Right lobe of liver (tissue), 6 donors: ENCODE data around the gene PLXNA3. TPM values are rescaled to one million over a fixed set of nuclear protein-coding genes. Genes with fewer than 3 reads are reported as not detected.

Experiments used
- ATAC-seq, 4 donors: fragments of 200-7000 bp; cut with Tn5 transposase; one replicate each; pipeline ENCODE4 v1.9.1; 2020; ENCODE audit warnings: mild to moderate bottlenecking in 4 of 4, moderate library complexity in 4 of 4
- DNase-seq, 3 donors: peaks; one replicate each; pipeline ENCODE4 v3.0.0-alpha.2; 2020
- H3K27ac ChIP-seq, 3 donors: fragments of 200-600 bp; one replicate each; pipeline ENCODE4 v1.8.0; 2022
- H3K27me3 ChIP-seq, 2 donors: fragments of 200-600 bp; one replicate each; pipeline ENCODE4 v1.8.0; 2022
- H3K36me3 ChIP-seq, 4 donors: fragments of 200-600 bp; sonication (generic) in 1 of 4; one replicate each; pipeline versions ENCODE4 v1.5.1 to v1.8.0; 2017 to 2022; ENCODE audit warnings: control low read depth in 1 of 4
- H3K4me1 ChIP-seq, 4 donors: fragments of 200-600 bp; sonication (generic) in 1 of 4; one replicate each; pipeline versions ENCODE4 v1.5.1 to v1.8.0; 2017 to 2022; ENCODE audit warnings: control low read depth in 1 of 4
- H3K4me3 ChIP-seq, 3 donors: fragments of 200-600 bp; one replicate each; pipeline ENCODE4 v1.8.0; 2022
- H3K9me3 ChIP-seq, 4 donors: fragments of 200-600 bp; sonication (generic) in 1 of 4; one replicate each; pipeline versions ENCODE4 v1.5.1 to v1.8.0; 2017 to 2022; ENCODE audit warnings: control low read depth in 1 of 4
- CTCF ChIP-seq, 4 donors: fragments of 200-600 bp in 3 of 4; fragments of 450-650 bp in 1 of 4; IDR thresholded peaks; one replicate each; pipeline versions ENCODE4 v1.5.1 to v1.8.0; 2016 to 2022; ENCODE audit warnings: antibody characterized with exemption in 4 of 4, mild to moderate bottlenecking in 2 of 4
- POLR2A ChIP-seq: fragments of 450-650 bp; IDR thresholded peaks from one replicate; pipeline ENCODE4 v1.6.1; 2017; ENCODE audit warnings: antibody characterized with exemption, mild to moderate bottlenecking
- WGBS: methylation state at CpG from one replicate; pipeline ENCODE4 v1.1.6; 2018; ENCODE audit warnings: low coverage, low lambda C conversion rate; ENCODE audit not compliant: insufficient coverage; ENCODE audit errors: missing lambda C conversion rate; 5-methylcytosine and 5-hydroxymethylcytosine counted together
- intact Hi-C, 2 donors: fragments of 100-400 bp; cut with DNase I; formaldehyde crosslinking; loops; one replicate each; pipeline versions ENCODE4 v1.11.2 to v1.14.1; 2022
- microRNA-seq, 2 donors: library from miRNA; unstranded; fragments of <30 nt; microRNA quantifications; one replicate each; pipeline ENCODE4, GENCODE V29; 2019 to 2020
- small RNA-seq, 2 experiments: library from RNA; depleted of rRNA; stranded (forward); fragments of <200 nt; gene quantifications; one replicate each; pipeline ENCODE3, GENCODE V24; 2016
- total RNA-seq, 6 experiments: library from RNA; depleted of rRNA in 2 of 6; stranded (reverse); fragments of >200 nt in 2 of 6; fragmentation: NEBNext Ultra II Directional in 3 of 6; extraction: Animal tissue kit (Norgen Biotek cat#: 25700) in 3 of 6; gene quantifications; one replicate each; pipeline versions ENCODE4 v1.1.0 to v1.2.4, GENCODE V29; 2016 to 2023
- donor health status: DM: no; HTN: yes; CAD: no.
- donor health status: DM: no; HTN: no; CAD: no.
- donor health status: DM: no; HTN: no; CAD: no.
- donor health status: DM: no; HTN: yes; CAD: no.
- donor health status: DM: no; HTN: yes; CAD: no.

PLXNA3 gene
- total RNA-seq, 6 experiments from 2014 or later = 1.3 to 22.8 (median 2.6) TPM

- Histone ChIP-seq H3K4me3 (peak overlapping the region; percentile 23 to 72 (median 39)), H3K9me3 (no peaks in the 10 kb centered on the region), H3K36me3 (no peaks in the 10 kb centered on the region), H3K4me1 (peaks cover 0 to 12% (median 3%) of the 10 kb centered on the region in 4 donors), H3K27me3 (no peaks in the 10 kb centered on the region), H3K27ac (peak overlapping the region; percentile 80 to 88 (median 86))
- DNase-seq (no peak), ATAC-seq (peak; percentile 4 to 23 (median 20))
- TF ChIP-seq CTCF (IDR thresholded peaks at IDR 0.05) (no peak), POLR2A (no peak)
- WGBS = 53% methylated on average over 7 of the region's 25 CpGs
- intact Hi-C loops = no loop called here
Observed at GRCh38 chrX:154517101-154517781, 59.2 kb downstream of the PLXNA3 start.

DNA sequence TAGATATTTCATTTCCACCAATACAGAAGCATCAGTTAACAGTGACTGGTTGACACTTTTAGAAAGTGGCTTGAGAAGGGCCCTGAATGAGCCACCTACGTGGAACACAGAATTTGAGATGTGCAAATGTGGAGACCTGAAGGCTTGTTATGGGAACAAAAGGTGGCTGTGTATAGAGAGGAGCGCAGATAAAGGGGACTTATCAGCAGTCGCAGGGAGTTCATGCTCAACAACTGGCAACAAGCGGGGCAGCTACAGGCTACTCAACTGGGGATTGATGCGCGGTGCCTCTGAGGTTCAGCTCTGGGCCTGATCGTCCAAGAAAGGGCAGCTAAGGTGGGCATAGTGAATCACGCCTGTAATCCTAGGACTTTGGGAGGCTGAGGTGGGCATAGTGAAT, 61.3 kb downstream of the PLXNA3 start:
- Histone ChIP-seq H3K36me3 (no peaks in the 10 kb centered on the region), H3K4me3 (no peak overlapping the region), H3K4me1 (peaks cover 0 to 5% (median 2%) of the 10 kb centered on the region in 4 donors), H3K9me3 (no peaks in the 10 kb centered on the region), H3K27ac (no peak overlapping the region), H3K27me3 (no peaks in the 10 kb centered on the region)
- no peak for TF ChIP-seq POLR2A
- TF ChIP-seq CTCF (IDR thresholded peaks at IDR 0.05) = no peak
- intact Hi-C loops = no loop called here
- 100% methylated on average over 3 of the region's 8 CpGs for WGBS
- DNase-seq (no peak), ATAC-seq (no peak)

DNA sequence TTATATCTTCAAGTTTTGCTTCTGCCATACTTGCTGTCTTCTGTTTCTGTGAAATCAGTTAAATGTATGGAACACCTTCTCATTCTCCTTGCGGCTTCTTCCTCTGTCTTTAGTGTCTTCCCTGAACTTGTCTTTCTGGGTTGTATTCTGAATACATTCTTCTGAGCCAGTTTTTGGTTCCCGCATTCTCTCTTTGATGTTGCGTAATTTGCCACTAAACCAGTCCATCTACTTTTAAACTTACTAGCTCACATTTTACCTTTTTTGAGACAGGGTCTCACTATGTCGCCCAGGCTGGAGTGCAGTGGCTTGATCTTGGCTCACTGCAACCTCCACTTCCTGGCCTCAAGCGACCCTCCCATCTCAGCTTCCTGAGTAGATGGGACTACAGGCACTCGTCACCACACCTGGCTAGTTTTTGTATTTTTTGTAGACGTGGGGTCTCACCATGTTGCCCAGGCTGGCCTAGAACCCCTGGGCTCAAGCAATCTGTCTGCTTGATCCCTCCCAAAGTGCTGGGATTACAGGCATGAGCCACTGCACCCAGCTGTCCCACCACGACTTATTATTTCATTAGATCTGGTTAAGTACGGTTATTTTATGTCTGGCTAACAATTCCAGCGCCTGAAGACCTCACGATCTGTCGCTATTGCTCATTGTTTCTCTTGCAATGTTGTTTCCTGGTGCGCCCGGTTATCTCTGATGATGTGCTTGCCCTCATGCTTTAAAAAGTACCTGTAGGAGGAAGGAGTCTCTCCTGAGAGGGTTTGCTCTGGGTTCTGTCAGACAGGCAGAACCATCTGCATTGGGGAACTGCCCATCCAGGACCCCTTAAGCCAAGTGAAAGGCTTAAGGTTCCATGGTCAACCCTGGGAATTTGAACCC, 67.8 kb downstream of the PLXNA3 start:
- Histone ChIP-seq H3K27me3 (no peaks in the 10 kb centered on the region), H3K27ac (no peak overlapping the region), H3K4me3 (no peak overlapping the region), H3K36me3 (no peaks in the 10 kb centered on the region), H3K9me3 (no peaks in the 10 kb centered on the region), H3K4me1 (peaks cover 0 to 3% (median 0%) of the 10 kb centered on the region in 4 donors)
- intact Hi-C loops = no loop called here
- 67% methylated on average over 11 of the region's 14 CpGs for WGBS
- TF ChIP-seq POLR2A = no peak
- TF ChIP-seq CTCF (IDR thresholded peaks at IDR 0.05) = no peak
- no peak for ATAC-seq
- DNase-seq = no peak

DNA sequence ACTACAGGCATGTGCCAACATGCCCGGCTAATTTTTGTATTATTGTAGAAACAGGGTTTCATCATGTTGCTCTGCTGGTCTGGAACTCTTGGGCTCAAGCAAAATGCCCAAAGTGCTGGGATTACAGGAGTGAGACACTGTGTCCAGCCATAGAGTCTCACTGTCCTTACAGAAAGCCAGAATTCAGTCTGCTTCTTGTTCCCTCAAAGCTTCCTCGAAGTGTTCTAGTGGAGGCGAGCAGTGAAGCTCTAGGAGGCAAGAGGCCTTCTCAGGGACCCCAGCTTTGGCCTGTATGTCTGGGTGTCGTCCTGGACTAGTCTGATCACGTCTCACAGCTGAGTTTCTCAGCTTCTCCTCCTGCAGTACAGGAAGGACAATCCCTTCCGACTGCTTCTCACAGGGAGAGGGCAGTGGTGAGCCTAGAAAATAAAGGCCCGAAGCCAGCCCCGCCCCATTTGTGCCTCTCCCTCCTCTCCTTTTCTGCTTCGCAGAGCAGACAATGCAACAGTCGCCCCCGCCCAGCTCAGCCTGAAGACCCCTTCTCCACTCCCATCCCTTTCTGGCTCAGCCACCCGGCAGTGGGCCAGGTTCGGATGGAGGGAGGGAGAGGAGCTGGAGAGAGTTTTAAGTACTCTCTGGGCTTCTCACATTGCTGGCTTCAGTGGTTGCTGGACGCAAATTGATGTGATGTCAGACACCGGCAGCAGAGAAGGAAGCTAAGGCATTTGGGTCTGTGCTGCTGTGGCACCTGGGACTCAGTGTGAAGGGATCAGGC, 69.0 kb downstream of the PLXNA3 start:
- intact Hi-C loops = no loop called here
- no peak for TF ChIP-seq POLR2A
- TF ChIP-seq CTCF (IDR thresholded peaks at IDR 0.05) = peak; percentile 36 to 50 (median 44)
- peaks cover 0 to 3% (median 0%) of the 10 kb centered on the region in 4 donors for H3K4me1 ChIP-seq
- 4% methylated on average over 11 of the region's 15 CpGs for WGBS
- H3K27ac ChIP-seq = peak overlapping the region in 2 of 3 donors; percentile 21 to 49
- H3K36me3 ChIP-seq = no peaks in the 10 kb centered on the region
- H3K27me3 ChIP-seq = no peaks in the 10 kb centered on the region
- H3K4me3 ChIP-seq = no peak overlapping the region
- peak in 2 of 3 donors; percentile 67 to 71 for DNase-seq
- H3K9me3 ChIP-seq = no peaks in the 10 kb centered on the region
- ATAC-seq = peak; percentile 91 to 97 (median 95)

Small RNA genes within 50 kb of the gene (microRNA-seq; reads per million reads assigned to microRNA genes)
- 0.29 to 1.9 reads per million in 2 donors for gene MIR6858

Small RNA genes within 50 kb of the gene (small RNA-seq; reads per million reads assigned to genes)
- gene MIR6858 (0 reads per million in 2 experiments), gene RN7SL697P (0 reads per million in 2 experiments)

Other genes starting within 250 kb of the PLXNA3 start
- not detected for gene OPN1MW2, start 238.5 kb upstream of the PLXNA3 start, total RNA-seq
- not detected for gene OPN1MW3, start 200.7 kb upstream of the PLXNA3 start, total RNA-seq
- not detected for gene TEX28, start 163.2 kb upstream of the PLXNA3 start, total RNA-seq
- under 1 TPM in 1 of 6 experiments, not detected in 5; 0.06 TPM for gene TKTL1, start 162.5 kb upstream of the PLXNA3 start, total RNA-seq
- gene FLNA, start 83.6 kb upstream of the PLXNA3 start, total RNA-seq = 100 to 1,000 TPM in 1 of 6 experiments, 10 to 100 TPM in 5; 46.8 to 124 (median 82.6) TPM
- 10 to 100 TPM; 19.8 to 28.8 (median 24.2) TPM for gene EMD, start 79.0 kb upstream of the PLXNA3 start, total RNA-seq
- 1,000 to 10,000 TPM in 5 of 6 experiments, 100 to 1,000 TPM in 1; 899 to 1,899 (median 1,157) TPM for gene RPL10, start 59.9 kb upstream of the PLXNA3 start, total RNA-seq
- gene DNASE1L1, start 49.0 kb upstream of the PLXNA3 start, total RNA-seq = 10 to 100 TPM; 11.7 to 19.5 (median 14.9) TPM
- 10 to 100 TPM; 12.6 to 23.0 (median 17.3) TPM for gene TAFAZZIN, start 46.7 kb upstream of the PLXNA3 start, total RNA-seq
- 10 to 100 TPM; 26.5 to 41.4 (median 32.4) TPM for gene ATP6AP1, start 29.6 kb upstream of the PLXNA3 start, total RNA-seq
- gene GDI1, start 21.1 kb upstream of the PLXNA3 start, total RNA-seq = 10 to 100 TPM; 26.8 to 37.7 (median 30.9) TPM
- 10 to 100 TPM; 19.2 to 36.8 (median 21.9) TPM for gene FAM50A, start 14.1 kb upstream of the PLXNA3 start, total RNA-seq
- 10 to 100 TPM in 4 of 6 experiments, 1 to 10 TPM in 2; 8.4 to 24.9 (median 10.8) TPM for gene LAGE3, start 21.0 kb downstream of the PLXNA3 start, total RNA-seq
- 10 to 100 TPM; 12.6 to 34.8 (median 15.5) TPM for gene UBL4A, start 28.3 kb downstream of the PLXNA3 start, total RNA-seq
- gene SLC10A3, start 32.3 kb downstream of the PLXNA3 start, total RNA-seq = 10 to 100 TPM in 1 of 6 experiments, 1 to 10 TPM in 5; 3.0 to 15.2 (median 5.1) TPM
- 10 to 100 TPM; 23.5 to 44.2 (median 34.9) TPM for gene FAM3A, start 58.0 kb downstream of the PLXNA3 start, total RNA-seq
- 10 to 100 TPM in 1 of 6 experiments, 1 to 10 TPM in 5; 3.3 to 10.1 (median 7.5) TPM for gene G6PD, start 88.6 kb downstream of the PLXNA3 start, total RNA-seq
- 10 to 100 TPM; 32.8 to 83.3 (median 46.5) TPM for gene IKBKG, start 89.3 kb downstream of the PLXNA3 start, total RNA-seq
- not detected for gene CTAG1A, start 126.9 kb downstream of the PLXNA3 start, total RNA-seq
- not detected for gene CTAG1B, start 161.0 kb downstream of the PLXNA3 start, total RNA-seq
- not detected for gene CTAG2, start 195.3 kb downstream of the PLXNA3 start, total RNA-seq